Subcutaneous preadipocyte (primary cell): ENCODE measurements around the gene JKAMP. TPM values are rescaled to one million over a fixed set of nuclear protein-coding genes. Genes with fewer than 3 reads are reported as not detected.

Source experiments
- total RNA-seq: library from RNA; depleted of rRNA; stranded (reverse); fragments of >200 nt; gene quantifications from 2 replicates; pipeline ENCODE4 v1.2.3, GENCODE V29; 2012

JKAMP gene
- 43.0 and 53.8 TPM in 2 replicates for total RNA-seq

DNA sequence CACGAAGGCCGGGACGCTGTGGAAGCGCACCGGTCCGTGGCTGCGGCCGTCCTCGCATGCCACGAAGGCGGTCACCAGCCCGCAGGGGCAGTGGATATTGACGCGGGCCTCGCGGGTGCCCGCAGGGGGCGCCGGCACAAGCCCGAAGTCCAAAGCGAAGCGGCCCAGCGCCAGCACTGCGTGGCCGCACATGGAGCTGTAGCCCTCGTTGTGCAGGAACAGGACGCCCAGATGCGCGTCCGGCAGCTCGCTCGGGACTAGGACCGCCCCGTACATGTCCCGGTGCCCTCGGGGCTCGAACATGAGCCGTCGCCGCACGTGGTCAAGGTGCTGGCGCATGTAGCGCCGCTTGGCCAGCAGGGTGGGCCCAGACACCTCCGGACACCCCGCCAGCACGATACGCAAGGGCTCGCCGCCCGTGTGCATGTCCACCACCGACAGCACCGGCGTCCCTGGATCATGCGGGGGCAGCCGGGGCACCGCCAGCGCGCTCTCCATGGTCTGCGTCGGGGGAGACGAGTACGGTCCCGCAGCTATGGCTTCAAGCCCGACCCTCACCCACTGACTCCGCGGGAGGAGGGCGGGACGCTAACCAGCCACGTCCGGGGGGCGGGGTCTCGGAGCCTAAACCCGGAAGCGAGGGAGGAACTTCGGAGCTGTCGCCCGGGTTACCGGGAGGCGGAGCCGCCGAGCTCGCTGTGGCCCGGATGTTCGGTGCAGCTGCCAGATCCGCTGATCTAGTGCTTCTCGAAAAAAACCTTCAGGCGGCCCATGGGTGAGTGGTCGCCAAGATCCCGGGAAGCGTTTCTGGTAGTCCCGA, at the start of gene JKAMP, which contains the start of gene L3HYPDH:
JKAMP (plus strand) TSS at position 699 of the 820 bp plus-strand sequence; CDS start at position 772, 73 bp downstream.
L3HYPDH (minus strand) TSS at position 590 of the 820 bp plus-strand sequence; CDS start at position 498, 92 bp downstream.

GRCh38 chr14:59465316-59466135, 18.8 kb upstream of the JKAMP start, which contains the start of gene GPR135:
Gene GPR135, minus strand, starts transcription at chr14:59465380. Its CDS starts 154 bp downstream, at chr14:59465226.

Other genes starting within 250 kb of the JKAMP start
- gene GPR135, start 19.1 kb upstream of the JKAMP start, total RNA-seq: 4.3 and 5.5 TPM in 2 replicates
- 50.4 and 52.9 TPM in 2 replicates for gene L3HYPDH, start 109 bp upstream of the JKAMP start, total RNA-seq
- not detected in 2 replicates for gene CCDC175, start 92.3 kb downstream of the JKAMP start, total RNA-seq